ENCODE results near the gene NMT2. TPM values are rescaled to one million over a fixed set of nuclear protein-coding genes. Genes with fewer than 3 reads are reported as not detected.

The NMT2 gene
- total RNA-seq, 1 experiment from 2014 or later: 26.1 TPM

DNA sequence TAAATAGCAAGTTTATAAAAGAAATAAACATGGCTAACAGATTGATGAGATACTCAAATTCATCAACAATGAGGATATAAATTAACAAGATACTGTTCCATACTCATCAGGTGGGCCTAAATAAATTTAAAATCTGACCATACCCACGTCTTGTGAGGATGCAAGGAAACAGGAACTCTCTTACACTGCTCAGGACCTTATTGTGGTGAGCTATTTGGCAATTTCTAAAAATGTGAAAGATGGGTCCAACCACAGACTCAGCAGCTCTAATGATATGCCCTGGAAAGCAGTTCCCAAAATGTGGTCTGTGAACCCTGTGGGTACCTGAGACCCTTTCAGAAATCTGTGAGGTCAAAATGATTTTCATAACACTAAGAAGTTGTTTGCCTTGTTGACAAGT, 49.9 kb downstream of the NMT2 start (continued):
- TF ChIP-seq, protein P1, sequence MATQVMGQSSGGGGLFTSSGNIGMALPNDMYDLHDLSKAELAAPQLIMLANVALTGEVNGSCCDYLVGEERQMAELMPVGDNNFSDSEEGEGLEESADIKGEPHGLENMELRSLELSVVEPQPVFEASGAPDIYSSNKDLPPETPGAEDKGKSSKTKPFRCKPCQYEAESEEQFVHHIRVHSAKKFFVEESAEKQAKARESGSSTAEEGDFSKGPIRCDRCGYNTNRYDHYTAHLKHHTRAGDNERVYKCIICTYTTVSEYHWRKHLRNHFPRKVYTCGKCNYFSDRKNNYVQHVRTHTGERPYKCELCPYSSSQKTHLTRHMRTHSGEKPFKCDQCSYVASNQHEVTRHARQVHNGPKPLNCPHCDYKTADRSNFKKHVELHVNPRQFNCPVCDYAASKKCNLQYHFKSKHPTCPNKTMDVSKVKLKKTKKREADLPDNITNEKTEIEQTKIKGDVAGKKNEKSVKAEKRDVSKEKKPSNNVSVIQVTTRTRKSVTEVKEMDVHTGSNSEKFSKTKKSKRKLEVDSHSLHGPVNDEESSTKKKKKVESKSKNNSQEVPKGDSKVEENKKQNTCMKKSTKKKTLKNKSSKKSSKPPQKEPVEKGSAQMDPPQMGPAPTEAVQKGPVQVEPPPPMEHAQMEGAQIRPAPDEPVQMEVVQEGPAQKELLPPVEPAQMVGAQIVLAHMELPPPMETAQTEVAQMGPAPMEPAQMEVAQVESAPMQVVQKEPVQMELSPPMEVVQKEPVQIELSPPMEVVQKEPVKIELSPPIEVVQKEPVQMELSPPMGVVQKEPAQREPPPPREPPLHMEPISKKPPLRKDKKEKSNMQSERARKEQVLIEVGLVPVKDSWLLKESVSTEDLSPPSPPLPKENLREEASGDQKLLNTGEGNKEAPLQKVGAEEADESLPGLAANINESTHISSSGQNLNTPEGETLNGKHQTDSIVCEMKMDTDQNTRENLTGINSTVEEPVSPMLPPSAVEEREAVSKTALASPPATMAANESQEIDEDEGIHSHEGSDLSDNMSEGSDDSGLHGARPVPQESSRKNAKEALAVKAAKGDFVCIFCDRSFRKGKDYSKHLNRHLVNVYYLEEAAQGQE (IDR thresholded peaks at IDR 0.05; ENCODE audit: low read depth): no peak
- TF ChIP-seq, protein P2, sequence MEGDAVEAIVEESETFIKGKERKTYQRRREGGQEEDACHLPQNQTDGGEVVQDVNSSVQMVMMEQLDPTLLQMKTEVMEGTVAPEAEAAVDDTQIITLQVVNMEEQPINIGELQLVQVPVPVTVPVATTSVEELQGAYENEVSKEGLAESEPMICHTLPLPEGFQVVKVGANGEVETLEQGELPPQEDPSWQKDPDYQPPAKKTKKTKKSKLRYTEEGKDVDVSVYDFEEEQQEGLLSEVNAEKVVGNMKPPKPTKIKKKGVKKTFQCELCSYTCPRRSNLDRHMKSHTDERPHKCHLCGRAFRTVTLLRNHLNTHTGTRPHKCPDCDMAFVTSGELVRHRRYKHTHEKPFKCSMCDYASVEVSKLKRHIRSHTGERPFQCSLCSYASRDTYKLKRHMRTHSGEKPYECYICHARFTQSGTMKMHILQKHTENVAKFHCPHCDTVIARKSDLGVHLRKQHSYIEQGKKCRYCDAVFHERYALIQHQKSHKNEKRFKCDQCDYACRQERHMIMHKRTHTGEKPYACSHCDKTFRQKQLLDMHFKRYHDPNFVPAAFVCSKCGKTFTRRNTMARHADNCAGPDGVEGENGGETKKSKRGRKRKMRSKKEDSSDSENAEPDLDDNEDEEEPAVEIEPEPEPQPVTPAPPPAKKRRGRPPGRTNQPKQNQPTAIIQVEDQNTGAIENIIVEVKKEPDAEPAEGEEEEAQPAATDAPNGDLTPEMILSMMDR (IDR thresholded peaks at IDR 0.05 in 2 of 3, conservative IDR thresholded peaks at IDR 0.05 in 1 of 3; ENCODE audit: borderline replicate concordance in 1 of 3, insufficient read depth in 1 of 3, low read depth in 2 of 3, low read length in 2 of 3): no peak
- TF ChIP-seq CBX3 (IDR thresholded peaks at IDR 0.05; ENCODE audit: low read depth) (no peak), RAD21 (IDR thresholded peaks at IDR 0.05; ENCODE audit: low read depth) (no peak), POLR2A (IDR thresholded peaks at IDR 0.05; ENCODE audit: borderline replicate concordance, extremely low read depth, insufficient read depth, insufficient read length) (no peak), EZH2phosphoT487 (IDR thresholded peaks at IDR 0.05; ENCODE audit: borderline replicate concordance) (no peak)

DNA sequence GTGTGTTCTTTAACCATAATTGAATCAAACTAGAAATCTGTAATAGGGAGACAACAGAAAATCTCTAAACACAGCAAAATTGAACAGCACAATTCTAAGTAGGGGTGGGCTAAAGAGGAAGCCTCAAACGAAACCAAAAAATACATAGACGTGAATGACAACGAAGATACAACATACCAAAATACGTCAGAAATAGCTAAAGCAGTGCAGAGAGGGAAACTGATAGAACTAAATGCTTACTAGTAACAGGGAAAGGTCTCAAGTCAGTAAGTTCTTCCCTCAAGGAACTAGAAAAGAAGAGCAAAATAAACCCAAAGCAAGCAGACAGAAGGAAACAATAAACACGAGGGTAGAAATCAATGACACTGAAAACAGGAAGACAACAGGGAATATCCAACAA, 52.3 kb downstream of the NMT2 start:
- POLR2A ChIA-PET: no interaction called here
- no peak overlapping the region for H3K27ac ChIP-seq (ENCODE audit: low read depth, low read length)
- no peaks in the 10 kb centered on the region for H3K9me2 ChIP-seq (ENCODE audit: insufficient read depth)
- TF ChIP-seq, protein P3, sequence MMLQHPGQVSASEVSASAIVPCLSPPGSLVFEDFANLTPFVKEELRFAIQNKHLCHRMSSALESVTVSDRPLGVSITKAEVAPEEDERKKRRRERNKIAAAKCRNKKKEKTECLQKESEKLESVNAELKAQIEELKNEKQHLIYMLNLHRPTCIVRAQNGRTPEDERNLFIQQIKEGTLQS (IDR thresholded peaks at IDR 0.05): no peak
- TF ChIP-seq SIN3A (IDR thresholded peaks at IDR 0.05; ENCODE audit: low read depth) (no peak), FOSL1 (IDR thresholded peaks at IDR 0.05; ENCODE audit: low read depth) (no peak), ZNF274 (IDR thresholded peaks at IDR 0.05; ENCODE audit: low read depth, low read length) (no peak), EZH2phosphoT487 (IDR thresholded peaks at IDR 0.05; ENCODE audit: borderline replicate concordance) (no peak), ZFX (IDR thresholded peaks at IDR 0.05) (no peak), JUND (IDR thresholded peaks at IDR 0.05) (no peak), RAD21 (IDR thresholded peaks at IDR 0.05; ENCODE audit: low read depth) (no peak), TCF7L2 (IDR thresholded peaks at IDR 0.05; ENCODE audit: borderline replicate concordance, extremely low read depth, insufficient read depth, insufficient read length) (no peak), CEBPB (IDR thresholded peaks at IDR 0.05; ENCODE audit: low read depth) (no peak), ELF1 (IDR thresholded peaks at IDR 0.05; ENCODE audit: borderline replicate concordance, low read depth) (no peak), EZH2 (IDR thresholded peaks at IDR 0.05) (no peak)
- TF ChIP-seq, protein P2 (IDR thresholded peaks at IDR 0.05 in 2 of 3, conservative IDR thresholded peaks at IDR 0.05 in 1 of 3; ENCODE audit: borderline replicate concordance in 1 of 3, insufficient read depth in 1 of 3, low read depth in 2 of 3, low read length in 2 of 3): no peak
- BruUV-seq (replicated peaks): no TSS peak
- no peak overlapping the region for H3K4me3 ChIP-seq (replicated peaks in 1 of 2; ENCODE audit: low read depth in 1 of 2, low read length in 2 of 2)
- H3K4me1 ChIP-seq (ENCODE audit: control insufficient read depth in 1 of 2, insufficient read depth in 2 of 2, low read length in 2 of 2): no peaks in the 10 kb centered on the region
- no peak for DNase-seq (ENCODE audit: low read depth, low spot score)
- no peak overlapping the region for H3K4me2 ChIP-seq (ENCODE audit: low read length)
- ATAC-seq: no peak
- CTCF ChIA-PET: no interaction called here
- intact Hi-C loops (cut with micrococcal nuclease): no loop called here
- no peaks in the 10 kb centered on the region for H3K79me2 ChIP-seq (ENCODE audit: insufficient read depth, low read length)
- H4K20me1 ChIP-seq (ENCODE audit: insufficient read depth): no peaks in the 10 kb centered on the region
- H2AFZ ChIP-seq (ENCODE audit: low read depth, low read length, poor library complexity, severe bottlenecking): no peak overlapping the region
- no peaks in the 10 kb centered on the region for H3K27me3 ChIP-seq (ENCODE audit: insufficient read depth, low read length)
- no peaks in the 10 kb centered on the region for H3K9me3 ChIP-seq (ENCODE audit: control insufficient read depth in 1 of 2, insufficient read depth in 1 of 2, low read depth in 1 of 2, low read length in 2 of 2)
- RAD21 ChIA-PET (ENCODE audit: low non-redundant PET in 1 of 2, low total read pairs in 2 of 2, uncharacterized antibody in 2 of 2, unreplicated experiment in 2 of 2): no interaction called here
- no peak overlapping the region for H3K9ac ChIP-seq (ENCODE audit: low read length)
- H3K36me3 ChIP-seq (ENCODE audit: control insufficient read depth in 1 of 2, insufficient read depth in 2 of 2, low read length in 2 of 2): peaks cover 4 to 31% of the 10 kb centered on the region in 2 experiments; a peak in 2 of 4 replicates
